Kidney (tissue), 14 donors: Measurements from ENCODE around the gene ENAH. TPM values are rescaled to one million over a fixed set of nuclear protein-coding genes. Genes with fewer than 3 reads are reported as not detected.

Source experiments
- DNase-seq, 5 donors: peaks; one replicate each; pipeline ENCODE4 v3.0.0-alpha.2; 2013 to 2020
- FAIRE-seq: peaks from 2 replicates; lab custom pipeline; 2012; peaks lifted over from hg19 to GRCh38; lab: Jason Lieb, UNC
- H3K27ac ChIP-seq, 2 donors: one replicate each; pipeline ENCODE4 v1.7.0; 2013; ENCODE audit warnings: low read depth in 2 of 2, low read length in 2 of 2, inconsistent platforms in 1 of 2
- H3K27me3 ChIP-seq: one replicate; pipeline ENCODE4 v1.7.1; 2013; ENCODE audit warnings: low read length, inconsistent platforms; ENCODE audit not compliant: control insufficient read depth, insufficient read depth
- H3K36me3 ChIP-seq, 3 donors: one replicate each; pipeline versions ENCODE4 v1.7.0 to v1.7.1; 2013; ENCODE audit warnings: low read length in 3 of 3, control low read depth in 1 of 3, inconsistent platforms in 1 of 3; ENCODE audit not compliant: insufficient read depth in 3 of 3, control insufficient read depth in 2 of 3
- H3K4me1 ChIP-seq, 3 donors: one replicate each; pipeline versions ENCODE4 v1.7.0 to v1.7.1; 2013; ENCODE audit warnings: low read length in 3 of 3, inconsistent platforms in 1 of 3, low read depth in 1 of 3; ENCODE audit not compliant: control insufficient read depth in 2 of 3, insufficient read depth in 2 of 3
- H3K4me3 ChIP-seq, 3 donors: one replicate each; pipeline versions ENCODE4 v1.7.0 to v1.8.1; 2013; ENCODE audit warnings: low read length in 3 of 3, control low read depth in 1 of 3, inconsistent platforms in 1 of 3
- H3K9ac ChIP-seq, 3 donors: one replicate each; pipeline versions ENCODE4 v1.7.0 to v1.7.1; 2013; ENCODE audit warnings: low read length in 3 of 3, control low read depth in 1 of 3, inconsistent platforms in 1 of 3
- H3K9me3 ChIP-seq, 3 donors: one replicate each; pipeline versions ENCODE4 v1.7.0 to v1.7.1; 2013; ENCODE audit warnings: low read length in 3 of 3, control low read depth in 1 of 3, inconsistent platforms in 1 of 3; ENCODE audit not compliant: control insufficient read depth in 2 of 3, insufficient read depth in 1 of 3
- CTCF ChIP-seq: IDR thresholded peaks from 3 replicates; pipeline ENCODE4 v1.5.1; 2012; ENCODE audit warnings: mild to moderate bottlenecking, moderate library complexity, borderline replicate concordance; ENCODE audit not compliant: insufficient read depth; ENCODE audit errors: extremely low read depth
- intact Hi-C: fragments of 100-400 bp; cut with DNase I; formaldehyde crosslinking; loops from one replicate; pipeline ENCODE4 v1.11.1; 2022
- polyA plus RNA-seq: library from polyadenylated mRNA; stranded (reverse); fragments of 350-450 nt; fragmentation: Illumina TruSeq; extraction: RNeasy Lipid Tissue Mini Kit (QIAGEN cat#74804); gene quantifications from one replicate; pipeline ENCODE4 v1.2.3, GENCODE V29; 2014; ENCODE audit warnings: low read depth, low replicate concordance; ENCODE audit not compliant: insufficient read depth
- total RNA-seq: library from RNA; stranded (reverse); fragmentation: NEBNext Ultra II Directional; extraction: Animal tissue kit (Norgen Biotek cat#: 25700); gene quantifications from one replicate; pipeline ENCODE4 v1.2.1, GENCODE V29; 2021
- donor health status: control.
- donor health status: control.
- donor health status: control.
- donor health status: control.
- donor health status: control.
- donor health status: DM: yes; HTN: yes; CAD: no.
- donor health status: Normal renal cell carcinoma (clear cell type).

ENAH gene
- total and polyA plus RNA-seq, 2 donors from 2014 or later: 6.2 to 42.3 TPM

GRCh38 chr1:225522588-225523262 lies 130.2 kb downstream of the ENAH start:
- Histone ChIP-seq H3K4me3 (no peak overlapping the region), H3K27me3 (no peaks in the 10 kb centered on the region), H3K36me3 (peaks cover 0 to under 1% (median under 1%) of the 10 kb centered on the region in 3 donors), H3K9ac (no peak overlapping the region), H3K27ac (no peak overlapping the region), H3K4me1 (no peaks in the 10 kb centered on the region), H3K9me3 (no peaks in the 10 kb centered on the region)
- TF ChIP-seq CTCF: no peak
- intact Hi-C loops: no loop called here
- FAIRE-seq (no peak), DNase-seq (no peak)

DNA sequence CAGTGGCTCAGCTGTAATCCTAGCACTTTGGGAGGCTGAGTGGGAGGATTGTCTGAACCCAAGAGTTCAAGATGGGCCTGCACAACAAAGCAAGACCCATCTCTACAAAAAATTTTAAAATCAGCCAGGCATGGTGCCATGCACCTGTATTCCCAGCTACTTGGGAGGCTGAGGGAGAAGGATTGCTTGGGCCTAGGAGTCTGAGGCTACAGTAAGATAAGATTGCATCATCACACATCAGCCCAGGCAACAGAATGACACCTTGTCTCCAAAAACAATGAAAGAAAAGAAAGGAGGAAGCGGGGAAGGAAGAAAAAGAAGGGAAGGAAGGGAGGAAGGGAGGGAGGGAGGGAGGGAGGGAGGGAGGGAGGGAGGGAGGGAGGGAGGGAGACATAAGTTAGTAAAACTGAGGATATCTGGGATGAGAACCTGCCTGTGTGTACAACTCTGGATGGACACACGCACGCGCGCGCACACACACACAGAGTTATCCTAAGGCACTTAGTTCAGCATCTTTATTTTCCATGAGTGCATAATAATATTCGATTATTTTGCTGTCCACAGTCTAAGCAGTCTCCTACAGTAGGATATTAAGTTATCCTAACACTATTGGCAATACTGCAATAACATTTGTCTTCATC lies 132.2 kb downstream of the ENAH start:
- no peak for DNase-seq
- no peak for FAIRE-seq
- intact Hi-C loops: no loop called here
- Histone ChIP-seq H3K9me3 (no peaks in the 10 kb centered on the region), H3K27me3 (no peaks in the 10 kb centered on the region), H3K4me1 (no peaks in the 10 kb centered on the region), H3K4me3 (no peak overlapping the region), H3K9ac (no peak overlapping the region), H3K36me3 (peaks cover 0 to 3% (median 2%) of the 10 kb centered on the region in 3 donors), H3K27ac (no peak overlapping the region)
- no peak for TF ChIP-seq CTCF

GRCh38 chr1:225519166-225519863 lies 133.6 kb downstream of the ENAH start:
- H3K9ac ChIP-seq: no peak overlapping the region
- H3K36me3 ChIP-seq: peaks cover 0 to 3% (median 2%) of the 10 kb centered on the region in 3 donors
- H3K27me3 ChIP-seq: no peaks in the 10 kb centered on the region
- DNase-seq (no peak), FAIRE-seq (no peak)
- intact Hi-C loops: no loop called here
- no peak overlapping the region for H3K4me3 ChIP-seq
- no peak overlapping the region for H3K27ac ChIP-seq
- H3K4me1 ChIP-seq: no peaks in the 10 kb centered on the region
- TF ChIP-seq CTCF: no peak
- no peaks in the 10 kb centered on the region for H3K9me3 ChIP-seq
